Adrenal gland (tissue), 12 donors: ENCODE data around the gene TENT4A. TPM values are rescaled to one million over a fixed set of nuclear protein-coding genes. Genes with fewer than 3 reads are reported as not detected.

Source experiments
- DNase-seq, 7 donors: peaks; one replicate each; pipeline ENCODE4 v3.0.0-alpha.2; 2019 to 2020
- H3K27ac ChIP-seq, 5 donors: fragments of 200-600 bp; sonication (generic) in 4 of 5; 1 replicate in 3 of 5; 2 replicates in 2 of 5; pipeline versions ENCODE4 v1.5.1 to v1.8.0; 2016 to 2020; ENCODE audit warnings: mild to moderate bottlenecking in 1 of 5
- H3K27me3 ChIP-seq: fragments of 200-600 bp; 2 replicates; pipeline ENCODE4 v1.8.0; 2021
- H3K36me3 ChIP-seq, 2 donors: fragments of 200-600 bp; replicated peaks in 1 of 2; 1 replicate in 1 of 2; 2 replicates in 1 of 2; pipeline versions ENCODE4 v1.5.1 to v1.8.0; 2018 to 2022
- H3K4me1 ChIP-seq, 2 donors: fragments of 200-600 bp; replicated peaks in 1 of 2; 1 replicate in 1 of 2; 2 replicates in 1 of 2; pipeline versions ENCODE4 v1.5.1 to v1.8.0; 2018 to 2021
- H3K4me3 ChIP-seq, 4 donors: fragments of 200-600 bp; sonication (generic) in 3 of 4; one replicate each; pipeline ENCODE4 v1.5.1; 2016 to 2018
- H3K9me3 ChIP-seq, 3 donors: fragments of 200-600 bp; sonication (generic) in 1 of 3; replicated peaks in 1 of 3; 1 replicate in 2 of 3; 2 replicates in 1 of 3; pipeline versions ENCODE4 v1.5.1 to v1.8.0; 2016 to 2021
- POLR2A ChIP-seq, 2 donors: fragments of 450-650 bp; IDR thresholded peaks; one replicate each; pipeline ENCODE4 v1.6.1; 2017; ENCODE audit warnings: antibody characterized with exemption in 2 of 2, mild to moderate bottlenecking in 2 of 2, moderate library complexity in 1 of 2
- WGBS, 4 donors: extraction: QIAGEN DNeasy Blood & Tissue Kit in 2 of 4; methylation state at CpG; one replicate each; pipeline versions ENCODE4 v1.1.5 to v1.1.7; 2013 to 2017; 5-methylcytosine and 5-hydroxymethylcytosine counted together
- intact Hi-C, 2 donors: fragments of 100-400 bp; cut with DNase I; formaldehyde crosslinking; loops; one replicate each; pipeline versions ENCODE4 v1.14.1 to v1.15.0; 2022 to 2023
- polyA plus RNA-seq, 3 donors: library from polyadenylated mRNA; stranded (reverse); fragments of 200-250 nt in 2 of 3; fragments of 350-450 nt in 1 of 3; fragmentation: Illumina TruSeq in 1 of 3; extraction: RNeasy Lipid Tissue Mini Kit (QIAGEN cat#74804) in 1 of 3; gene quantifications; one replicate each; pipeline ENCODE4 v1.2.3, GENCODE V29; 2013 to 2014
- total RNA-seq, 9 donors: library from RNA; depleted of rRNA in 4 of 9; stranded (reverse); fragments of >200 nt in 4 of 9; fragments of 120-200 nt in 1 of 9; fragmentation: NEBNext Ultra II Directional in 1 of 9; extraction: Animal tissue kit (Norgen Biotek cat#: 25700) in 1 of 9; gene quantifications; one replicate each; pipeline versions ENCODE4 v1.1.0 to v1.2.4, GENCODE V29; 2013 to 2023
- TF ChIP-seq, protein P1 (sequence below), 6 experiments: fragments of 450-650 bp in 4 of 6; fragments of 200-600 bp in 2 of 6; sonication (generic) in 1 of 6; IDR thresholded peaks; 1 replicate in 5 of 6; 2 replicates in 1 of 6; pipeline versions ENCODE4 v1.5.1 to v1.8.0; 2016 to 2021; ENCODE audit warnings: antibody characterized with exemption in 6 of 6, mild to moderate bottlenecking in 2 of 6, moderate library complexity in 1 of 6
- donor health status: healthy with polysubstance abuse.
- donor health status: Bipolar disorder and iron deficiency.
- donor health status: DM: yes; HTN: yes; CAD: no.
- donor health status: DM: no; HTN: no; CAD: no.
- donor health status: DM: no; HTN: no; CAD: no.
- donor health status: DM: yes; HTN: yes; CAD: no.

The TENT4A gene
- total and polyA plus RNA-seq, 12 donors: 9.1 to 24.4 (median 14.4) TPM

- 90 to 94% (median 92%) methylated on average over 5 of the region's 5 CpGs for WGBS, 4 donors
- H3K4me1 ChIP-seq: no peaks in the 10 kb centered on the region
- no peak overlapping the region for H3K4me3 ChIP-seq
- no peak overlapping the region for H3K27ac ChIP-seq
- intact Hi-C loops: no loop called here
- H3K9me3 ChIP-seq: no peaks in the 10 kb centered on the region
- no peaks in the 10 kb centered on the region for H3K27me3 ChIP-seq
- H3K36me3 ChIP-seq: no peaks in the 10 kb centered on the region
- DNase-seq: no peak
- TF ChIP-seq, protein P1, sequence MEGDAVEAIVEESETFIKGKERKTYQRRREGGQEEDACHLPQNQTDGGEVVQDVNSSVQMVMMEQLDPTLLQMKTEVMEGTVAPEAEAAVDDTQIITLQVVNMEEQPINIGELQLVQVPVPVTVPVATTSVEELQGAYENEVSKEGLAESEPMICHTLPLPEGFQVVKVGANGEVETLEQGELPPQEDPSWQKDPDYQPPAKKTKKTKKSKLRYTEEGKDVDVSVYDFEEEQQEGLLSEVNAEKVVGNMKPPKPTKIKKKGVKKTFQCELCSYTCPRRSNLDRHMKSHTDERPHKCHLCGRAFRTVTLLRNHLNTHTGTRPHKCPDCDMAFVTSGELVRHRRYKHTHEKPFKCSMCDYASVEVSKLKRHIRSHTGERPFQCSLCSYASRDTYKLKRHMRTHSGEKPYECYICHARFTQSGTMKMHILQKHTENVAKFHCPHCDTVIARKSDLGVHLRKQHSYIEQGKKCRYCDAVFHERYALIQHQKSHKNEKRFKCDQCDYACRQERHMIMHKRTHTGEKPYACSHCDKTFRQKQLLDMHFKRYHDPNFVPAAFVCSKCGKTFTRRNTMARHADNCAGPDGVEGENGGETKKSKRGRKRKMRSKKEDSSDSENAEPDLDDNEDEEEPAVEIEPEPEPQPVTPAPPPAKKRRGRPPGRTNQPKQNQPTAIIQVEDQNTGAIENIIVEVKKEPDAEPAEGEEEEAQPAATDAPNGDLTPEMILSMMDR (IDR thresholded peaks at IDR 0.05): no peak
- TF ChIP-seq POLR2A (IDR thresholded peaks at IDR 0.05): no peak
These were observed 37.3 kb upstream of the TENT4A start for GRCh38 chr5:6675784-6676491.

DNA sequence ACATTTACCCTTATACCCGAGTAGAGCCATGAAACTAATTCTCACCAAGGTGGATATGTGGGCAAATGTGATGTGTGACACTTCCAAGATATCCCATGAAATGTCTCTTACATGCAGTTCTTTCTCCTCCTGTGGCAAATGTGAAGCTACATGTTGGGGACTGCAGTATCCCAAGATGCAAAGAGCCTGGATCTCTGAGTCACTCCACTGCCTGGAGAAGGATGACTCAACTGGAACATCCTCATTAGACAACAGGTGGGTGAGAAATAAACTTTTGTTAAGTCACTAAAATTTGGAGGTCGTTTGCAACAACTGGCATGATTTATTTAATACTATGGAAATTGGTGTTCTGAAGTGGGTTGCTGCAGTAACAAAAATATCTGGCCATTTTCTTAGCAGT is 36.5 kb upstream of the TENT4A start:
- Histone ChIP-seq H3K4me3 (no peak overlapping the region), H3K9me3 (no peaks in the 10 kb centered on the region), H3K27me3 (no peaks in the 10 kb centered on the region), H3K27ac (no peak overlapping the region), H3K36me3 (no peaks in the 10 kb centered on the region), H3K4me1 (no peaks in the 10 kb centered on the region)
- no peak for DNase-seq
- intact Hi-C loops: no loop called here
- 62 to 72% (median 67%) methylated on average over 2 of the region's 2 CpGs for WGBS, 4 donors
- TF ChIP-seq POLR2A (IDR thresholded peaks at IDR 0.05): no peak
- TF ChIP-seq, protein P1 (IDR thresholded peaks at IDR 0.05): no peak

GRCh38 chr5:6678385-6678784 is 34.8 kb upstream of the TENT4A start:
- H3K27ac ChIP-seq: no peak overlapping the region
- intact Hi-C loops: no loop called here
- no peaks in the 10 kb centered on the region for H3K9me3 ChIP-seq
- 55 to 80% (median 74%) methylated on average over 1 of the region's 1 CpG for WGBS, 4 donors
- H3K27me3 ChIP-seq: no peaks in the 10 kb centered on the region
- H3K4me1 ChIP-seq: no peaks in the 10 kb centered on the region
- H3K4me3 ChIP-seq: no peak overlapping the region
- TF ChIP-seq, protein P1 (IDR thresholded peaks at IDR 0.05): no peak
- TF ChIP-seq POLR2A (IDR thresholded peaks at IDR 0.05): no peak
- no peak for DNase-seq
- H3K36me3 ChIP-seq: no peaks in the 10 kb centered on the region

- H3K27ac ChIP-seq: no peak overlapping the region
- no peaks in the 10 kb centered on the region for H3K9me3 ChIP-seq
- H3K4me1 ChIP-seq: no peaks in the 10 kb centered on the region
- H3K4me3 ChIP-seq: no peak overlapping the region
- no peak for DNase-seq
- intact Hi-C loops: no loop called here
- TF ChIP-seq, protein P1 (IDR thresholded peaks at IDR 0.05): no peak
- no peak for TF ChIP-seq POLR2A (IDR thresholded peaks at IDR 0.05)
- 59 to 64% (median 63%) methylated on average over 6 of the region's 6 CpGs for WGBS, 4 donors
- H3K27me3 ChIP-seq: no peaks in the 10 kb centered on the region
- H3K36me3 ChIP-seq: no peaks in the 10 kb centered on the region
These were observed 32.3 kb upstream of the TENT4A start for GRCh38 chr5:6680922-6681321.
